ENCODE results near the gene ARF3.

Gene ARF3

GRCh38 chr12:48952691-48953090, 4.6 kb downstream of the ARF3 start:
- DNase-seq (ENCODE audit: low spot score): no peak
- Histone ChIP-seq H3K27ac (no peak overlapping the region), H3K4me3 (no peak overlapping the region)
- TF ChIP-seq, protein P1, sequence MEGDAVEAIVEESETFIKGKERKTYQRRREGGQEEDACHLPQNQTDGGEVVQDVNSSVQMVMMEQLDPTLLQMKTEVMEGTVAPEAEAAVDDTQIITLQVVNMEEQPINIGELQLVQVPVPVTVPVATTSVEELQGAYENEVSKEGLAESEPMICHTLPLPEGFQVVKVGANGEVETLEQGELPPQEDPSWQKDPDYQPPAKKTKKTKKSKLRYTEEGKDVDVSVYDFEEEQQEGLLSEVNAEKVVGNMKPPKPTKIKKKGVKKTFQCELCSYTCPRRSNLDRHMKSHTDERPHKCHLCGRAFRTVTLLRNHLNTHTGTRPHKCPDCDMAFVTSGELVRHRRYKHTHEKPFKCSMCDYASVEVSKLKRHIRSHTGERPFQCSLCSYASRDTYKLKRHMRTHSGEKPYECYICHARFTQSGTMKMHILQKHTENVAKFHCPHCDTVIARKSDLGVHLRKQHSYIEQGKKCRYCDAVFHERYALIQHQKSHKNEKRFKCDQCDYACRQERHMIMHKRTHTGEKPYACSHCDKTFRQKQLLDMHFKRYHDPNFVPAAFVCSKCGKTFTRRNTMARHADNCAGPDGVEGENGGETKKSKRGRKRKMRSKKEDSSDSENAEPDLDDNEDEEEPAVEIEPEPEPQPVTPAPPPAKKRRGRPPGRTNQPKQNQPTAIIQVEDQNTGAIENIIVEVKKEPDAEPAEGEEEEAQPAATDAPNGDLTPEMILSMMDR (IDR thresholded peaks at IDR 0.05): no peak

GRCh38 chr12:48947727-48948126, 9.6 kb downstream of the ARF3 start:
- DNase-seq (ENCODE audit: low spot score): no peak
- no peak overlapping the region for H3K4me3 ChIP-seq
- TF ChIP-seq, protein P1 (IDR thresholded peaks at IDR 0.05): no peak
- H3K27ac ChIP-seq: no peak overlapping the region

DNA sequence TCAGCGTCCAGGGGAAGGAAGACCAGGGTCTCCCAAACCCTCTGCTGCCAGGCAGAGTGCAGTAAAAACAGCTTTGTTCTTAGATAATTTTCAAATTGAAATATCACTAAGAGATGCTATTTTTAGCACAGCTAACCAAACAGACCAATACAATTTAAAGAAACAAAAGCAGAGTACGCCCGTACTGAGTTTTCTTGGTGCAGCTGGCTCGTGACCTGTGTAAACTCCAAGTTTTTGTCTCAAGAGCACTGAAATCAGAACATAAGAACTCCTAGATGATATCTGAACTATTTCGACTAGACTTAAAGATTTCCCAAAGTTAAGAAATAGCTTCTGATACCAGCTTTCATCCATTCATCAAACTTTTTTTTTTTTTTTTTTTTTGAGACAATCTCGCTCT, 10.3 kb downstream of the ARF3 start:
- H3K4me3 ChIP-seq: no peak overlapping the region
- no peak overlapping the region for H3K27ac ChIP-seq
- TF ChIP-seq, protein P1 (IDR thresholded peaks at IDR 0.05): no peak
- no peak for DNase-seq (ENCODE audit: low spot score)

DNA sequence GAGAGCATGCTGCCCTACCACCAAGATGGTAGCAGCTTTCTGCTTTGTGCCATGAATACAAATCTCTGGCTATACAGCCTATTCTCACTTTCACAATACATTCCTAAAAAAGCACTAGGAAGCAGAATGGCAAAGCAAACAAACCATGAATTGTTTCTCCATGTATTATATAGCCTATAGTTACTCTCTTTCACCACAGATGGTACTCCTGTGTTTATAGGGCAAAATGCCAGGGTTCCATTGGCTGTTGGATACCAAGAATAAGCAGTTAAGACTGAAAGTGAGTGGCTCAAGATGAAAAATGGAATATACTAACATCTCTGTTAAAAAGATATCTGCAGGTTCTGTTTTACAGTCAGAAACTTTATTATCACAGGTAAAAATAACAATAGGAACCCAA, 11.1 kb downstream of the ARF3 start:
- no peak overlapping the region for H3K27ac ChIP-seq
- TF ChIP-seq, protein P1 (IDR thresholded peaks at IDR 0.05): no peak
- DNase-seq (ENCODE audit: low spot score): no peak
- no peak overlapping the region for H3K4me3 ChIP-seq

- Histone ChIP-seq H3K27ac (no peak overlapping the region), H3K4me3 (no peak overlapping the region)
- DNase-seq (ENCODE audit: low spot score): no peak
- TF ChIP-seq, protein P1 (IDR thresholded peaks at IDR 0.05): no peak
These were observed 14.1 kb downstream of the ARF3 start for GRCh38 chr12:48943221-48943620.

- no peak overlapping the region for H3K4me3 ChIP-seq
- no peak overlapping the region for H3K27ac ChIP-seq
- DNase-seq (ENCODE audit: low spot score): no peak
- TF ChIP-seq, protein P1 (IDR thresholded peaks at IDR 0.05): no peak
These were observed 17.1 kb downstream of the ARF3 start for GRCh38 chr12:48940181-48940580.

GRCh38 chr12:48938805-48939204, 18.5 kb downstream of the ARF3 start:
- no peak overlapping the region for H3K27ac ChIP-seq
- TF ChIP-seq, protein P1 (IDR thresholded peaks at IDR 0.05): no peak
- DNase-seq (ENCODE audit: low spot score): no peak

More at GRCh38 chr12:48938805-48939204, 18.5 kb downstream of the ARF3 start:
- no peak overlapping the region for H3K4me3 ChIP-seq
